GM21447 (cell line): ENCODE results near the gene GTF2F1.
"Not testable (repeated sequence)": the region's sequence is repeated elsewhere in the genome, so short reads cannot be mapped to it uniquely, and the experiment has no call there.

Source experiments
- ATAC-seq: cut with Tn5 transposase; IDR thresholded peaks from one replicate; pipeline ENCODE4 v1.9.1; 2021; ENCODE audit not compliant: unreplicated experiment

Gene GTF2F1

GRCh38 chr19:6358003-6358402 is 35.0 kb downstream of the GTF2F1 start:
- ATAC-seq: no peak

- ATAC-seq: no peak
These were observed 35.8 kb downstream of the GTF2F1 start for GRCh38 chr19:6357174-6357573.

- ATAC-seq: not testable (repeated sequence)
These were observed 37.5 kb downstream of the GTF2F1 start for GRCh38 chr19:6355321-6356040.

GRCh38 chr19:6354098-6354674 is 38.8 kb downstream of the GTF2F1 start:
- ATAC-seq: no peak

- ATAC-seq: no peak
These were observed 40.4 kb downstream of the GTF2F1 start for GRCh38 chr19:6352381-6353165.

GRCh38 chr19:6350688-6351087 is 42.3 kb downstream of the GTF2F1 start:
- ATAC-seq: no peak

GRCh38 chr19:6349271-6349670 is 43.7 kb downstream of the GTF2F1 start:
- ATAC-seq: not testable (repeated sequence)

- ATAC-seq: no peak
These were observed 49.5 kb downstream of the GTF2F1 start for GRCh38 chr19:6343462-6343861.

- ATAC-seq: no peak
These were observed 52.3 kb downstream of the GTF2F1 start for GRCh38 chr19:6340493-6341201.

- no peak for ATAC-seq
These were observed 58.3 kb downstream of the GTF2F1 start for GRCh38 chr19:6334490-6335285.

- ATAC-seq: no peak
These were observed 59.5 kb downstream of the GTF2F1 start, which contains the start of gene ACER1 for GRCh38 chr19:6333439-6333838. ACER1 (minus strand) TSS chr19:6333612; CDS start chr19:6333551, 61 bp downstream.
